Activated CD8-positive, alpha-beta memory T cell treated with anti-CD3 and anti-CD28 coated beads, Interleukin-2, amount 50 U/mL, for 4 hours (primary cell): Measurements from ENCODE around the gene CMSS1.

ENCODE experiments used
- DNase-seq: peaks from one replicate; pipeline ENCODE4 v3.0.0-alpha.2; 2020

The CMSS1 gene

GRCh38 chr3:100159331-100160153 is 341.9 kb downstream of the CMSS1 start:
- no peak for DNase-seq

- no peak for DNase-seq
Measured at GRCh38 chr3:100160521-100160920, 342.9 kb downstream of the CMSS1 start.

GRCh38 chr3:100163787-100164186 is 346.1 kb downstream of the CMSS1 start:
- no peak for DNase-seq

- no peak for DNase-seq
Measured at GRCh38 chr3:100164743-100165142, 347.1 kb downstream of the CMSS1 start.

- DNase-seq = no peak
Measured at GRCh38 chr3:100165926-100166550, 348.4 kb downstream of the CMSS1 start.

- no peak for DNase-seq
Measured at GRCh38 chr3:100169201-100169920, 351.7 kb downstream of the CMSS1 start.

GRCh38 chr3:100170486-100170885 is 352.8 kb downstream of the CMSS1 start:
- no peak for DNase-seq

- no peak for DNase-seq
Measured at GRCh38 chr3:100171211-100171914, 353.7 kb downstream of the CMSS1 start.

- DNase-seq = no peak
Measured at GRCh38 chr3:100173961-100174360, 356.3 kb downstream of the CMSS1 start.

- no peak for DNase-seq
Measured at GRCh38 chr3:100175637-100176280, 358.1 kb downstream of the CMSS1 start.

- DNase-seq = no peak
Measured at GRCh38 chr3:100179692-100180349, 362.2 kb downstream of the CMSS1 start.

- DNase-seq = no peak
Measured at GRCh38 chr3:100183608-100184125, 366.0 kb downstream of the CMSS1 start.

- DNase-seq = no peak
Measured at GRCh38 chr3:100184948-100185570, 367.4 kb downstream of the CMSS1 start.

GRCh38 chr3:100185847-100186246 is 368.2 kb downstream of the CMSS1 start:
- DNase-seq = no peak

- DNase-seq = no peak
Measured at GRCh38 chr3:100189444-100189964, 371.8 kb downstream of the CMSS1 start.

- no peak for DNase-seq
Measured at GRCh38 chr3:100195375-100195774, 377.7 kb downstream of the CMSS1 start.

- no peak for DNase-seq
Measured at GRCh38 chr3:100197876-100198275, 380.2 kb downstream of the CMSS1 start.

GRCh38 chr3:100198579-100199269 is 381.1 kb downstream of the CMSS1 start:
- no peak for DNase-seq

- no peak for DNase-seq
Measured at GRCh38 chr3:100205171-100205570, 387.5 kb downstream of the CMSS1 start.

GRCh38 chr3:100206687-100207086 is 389.0 kb downstream of the CMSS1 start:
- no peak for DNase-seq
